ENCODE data around the gene FGD2.

Gene FGD2

GRCh38 chr6:37074053-37074827, 68.8 kb downstream of the FGD2 start:
- Histone ChIP-seq H3K27me3 (ENCODE audit: control insufficient read depth in 2 of 2, insufficient read depth in 2 of 2, low read length in 2 of 2) (no peaks in the 10 kb centered on the region), H3K4me3 (ENCODE audit: low read length in 2 of 2) (no peak overlapping the region), H3K27ac (ENCODE audit: low read depth in 2 of 2, low read length in 2 of 2) (no peak overlapping the region), H3K9me3 (ENCODE audit: control insufficient read depth in 2 of 2, low read length in 2 of 2) (no peaks in the 10 kb centered on the region), H3K9ac (ENCODE audit: low read depth in 1 of 2, low read length in 2 of 2) (no peak overlapping the region), H3K4me1 (ENCODE audit: control insufficient read depth in 2 of 2, insufficient read depth in 2 of 2, low read length in 2 of 2) (no peaks in the 10 kb centered on the region), H3K36me3 (ENCODE audit: control insufficient read depth in 2 of 2, insufficient read depth in 2 of 2, low read length in 2 of 2) (no peaks in the 10 kb centered on the region)

- Histone ChIP-seq H3K27me3 (ENCODE audit: control insufficient read depth in 2 of 2, insufficient read depth in 2 of 2, low read length in 2 of 2) (no peaks in the 10 kb centered on the region), H3K9ac (ENCODE audit: low read depth in 1 of 2, low read length in 2 of 2) (no peak overlapping the region), H3K27ac (ENCODE audit: low read depth in 2 of 2, low read length in 2 of 2) (peak overlapping the region in 1 of 2 donors; percentile 32), H3K36me3 (ENCODE audit: control insufficient read depth in 2 of 2, insufficient read depth in 2 of 2, low read length in 2 of 2) (no peaks in the 10 kb centered on the region), H3K4me1 (ENCODE audit: control insufficient read depth in 2 of 2, insufficient read depth in 2 of 2, low read length in 2 of 2) (no peaks in the 10 kb centered on the region), H3K4me3 (ENCODE audit: low read length in 2 of 2) (no peak overlapping the region), H3K9me3 (ENCODE audit: control insufficient read depth in 2 of 2, low read length in 2 of 2) (no peaks in the 10 kb centered on the region)
Observed at GRCh38 chr6:37077191-37077904, 71.9 kb downstream of the FGD2 start.

DNA sequence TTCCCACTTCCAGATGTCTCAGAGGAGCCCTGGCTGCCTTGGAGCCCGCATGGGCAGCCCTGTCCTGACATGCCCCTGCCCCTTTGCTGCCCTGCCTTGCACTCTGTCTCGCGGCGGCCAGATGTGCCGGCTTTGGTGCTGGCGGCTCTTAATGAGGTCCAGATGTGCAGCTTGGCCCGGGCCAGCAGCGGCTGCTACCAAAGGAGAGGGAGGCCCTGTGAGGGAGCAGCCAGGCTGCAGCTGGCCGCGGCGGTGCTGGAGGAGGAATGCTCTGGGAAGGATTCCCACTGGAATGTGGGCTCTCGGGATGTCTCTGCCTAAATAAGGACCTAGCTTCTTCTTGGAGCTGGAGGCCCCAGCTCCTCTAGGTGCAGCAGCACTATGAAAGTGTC, 72.4 kb downstream of the FGD2 start:
- no peaks in the 10 kb centered on the region for H3K27me3 ChIP-seq (ENCODE audit: control insufficient read depth in 2 of 2, insufficient read depth in 2 of 2, low read length in 2 of 2)
- no peak overlapping the region for H3K9ac ChIP-seq (ENCODE audit: low read depth in 1 of 2, low read length in 2 of 2)
- H3K4me1 ChIP-seq (ENCODE audit: control insufficient read depth in 2 of 2, insufficient read depth in 2 of 2, low read length in 2 of 2) = no peaks in the 10 kb centered on the region
- no peaks in the 10 kb centered on the region for H3K9me3 ChIP-seq (ENCODE audit: control insufficient read depth in 2 of 2, low read length in 2 of 2)
- no peaks in the 10 kb centered on the region for H3K36me3 ChIP-seq (ENCODE audit: control insufficient read depth in 2 of 2, insufficient read depth in 2 of 2, low read length in 2 of 2)
- no peak overlapping the region for H3K4me3 ChIP-seq (ENCODE audit: low read length in 2 of 2)
- H3K27ac ChIP-seq (ENCODE audit: low read depth in 2 of 2, low read length in 2 of 2) = peak overlapping the region in 1 of 2 donors; percentile 32
